Sigmoid colon (tissue), 7 donors: ENCODE results near the gene OR10A3. TPM values are rescaled to one million over a fixed set of nuclear protein-coding genes. Genes with fewer than 3 reads are reported as not detected.

Experiments
- DNase-seq: peaks from one replicate; pipeline ENCODE4 v3.0.0-alpha.2; 2019
- H3K27ac ChIP-seq, 4 donors: fragments of 200-600 bp; sonication (generic); one replicate each; pipeline ENCODE4 v1.5.1; 2016 to 2019; ENCODE audit warnings: mild to moderate bottlenecking in 1 of 4
- H3K27me3 ChIP-seq, 3 donors: fragments of 200-600 bp; sonication (generic); one replicate each; pipeline ENCODE4 v1.5.1; 2019; ENCODE audit warnings: mild to moderate bottlenecking in 1 of 3
- H3K36me3 ChIP-seq, 4 donors: fragments of 200-600 bp; sonication (generic); one replicate each; pipeline ENCODE4 v1.5.1; 2016 to 2019
- H3K4me1 ChIP-seq, 4 donors: fragments of 200-600 bp; sonication (generic); one replicate each; pipeline ENCODE4 v1.5.1; 2017 to 2019
- H3K4me3 ChIP-seq, 4 donors: fragments of 200-600 bp; sonication (generic); one replicate each; pipeline ENCODE4 v1.5.1; 2017 to 2019; ENCODE audit warnings: mild to moderate bottlenecking in 2 of 4, moderate library complexity in 1 of 4
- H3K9me3 ChIP-seq, 4 donors: fragments of 200-600 bp in 3 of 4; sonication (generic) in 3 of 4; one replicate each; pipeline versions ENCODE4 v1.5.1 to v1.6.1; 2013 to 2019
- CTCF ChIP-seq, 4 experiments: fragments of 450-650 bp in 3 of 4; fragments of 200-600 bp in 1 of 4; IDR thresholded peaks; one replicate each; pipeline ENCODE4 v1.5.1; 2016 to 2019; ENCODE audit warnings: antibody characterized with exemption in 4 of 4, mild to moderate bottlenecking in 3 of 4, moderate library complexity in 2 of 4
- EP300 ChIP-seq, 4 donors: sonication (generic); formaldehyde crosslinking; IDR thresholded peaks; one replicate each; pipeline ENCODE4 v1.6.1; 2017; ENCODE audit warnings: antibody characterized with exemption in 4 of 4
- POLR2A ChIP-seq, 2 donors: fragments of 450-650 bp; IDR thresholded peaks; one replicate each; pipeline ENCODE4 v1.6.1; 2016; ENCODE audit warnings: antibody characterized with exemption in 2 of 2, mild to moderate bottlenecking in 2 of 2, moderate library complexity in 2 of 2
- POLR2AphosphoS5 ChIP-seq, 4 donors: sonication (generic); formaldehyde crosslinking; IDR thresholded peaks; one replicate each; pipeline ENCODE4 v1.6.1; 2017; ENCODE audit warnings: antibody characterized with exemption in 4 of 4
- WGBS, 2 donors: extraction: QIAGEN DNeasy Blood & Tissue Kit; methylation state at CpG; one replicate each; pipeline ENCODE4 v1.1.7; 2013; 5-methylcytosine and 5-hydroxymethylcytosine counted together
- intact Hi-C: fragments of 100-400 bp; cut with DNase I; formaldehyde crosslinking; loops from one replicate; pipeline ENCODE4 v1.15.1; 2023
- polyA plus RNA-seq, 3 donors: library from polyadenylated mRNA; stranded (reverse); fragments of 200-250 nt; gene quantifications; one replicate each; pipeline ENCODE4 v1.2.3, GENCODE V29; 2013
- total RNA-seq, 4 donors: library from RNA; depleted of rRNA; stranded (reverse); fragments of >200 nt; gene quantifications; one replicate each; pipeline ENCODE4 v1.1.0, GENCODE V29; 2016
- donor health status: healthy with polysubstance abuse.
- donor health status: Bipolar disorder and iron deficiency.
- donor health status: healthy.

Gene OR10A3
- total and polyA plus RNA-seq, 7 donors, result not detected

DNA sequence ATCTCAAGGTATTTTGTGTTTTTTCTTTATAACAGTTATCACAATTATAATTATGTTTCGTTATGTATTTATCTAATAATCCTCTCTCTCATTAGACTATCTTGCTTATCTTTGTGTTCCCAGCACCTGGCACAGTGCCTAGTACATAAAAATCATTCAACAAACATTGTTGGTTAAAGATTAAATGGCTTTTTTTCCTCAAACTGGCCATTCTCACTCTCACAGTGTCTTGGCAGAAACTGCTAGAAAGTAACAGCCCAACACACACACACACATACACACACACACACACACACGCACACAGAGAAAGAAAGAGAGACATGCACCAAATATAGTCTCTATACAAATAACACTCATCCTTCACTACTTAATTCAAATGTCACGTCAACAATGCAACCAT is 47.3 kb downstream of the OR10A3 start:
- whole genome bisulfite sequencing, 2 donors, result 8 to 56% methylated on average over 3 of the region's 3 CpGs
- no peak overlapping the region for H3K4me3 ChIP-seq
- no peaks in the 10 kb centered on the region for H3K36me3 ChIP-seq
- no peaks in the 10 kb centered on the region for H3K27me3 ChIP-seq
- no peaks in the 10 kb centered on the region for H3K4me1 ChIP-seq
- intact Hi-C loops, result loop anchor here (5.0 kb wide), 1 partner anchor 208 kb away; no protein-coding TSS in a partner anchor
- no peak overlapping the region for H3K27ac ChIP-seq
- DNase-seq, result no peak
- H3K9me3 ChIP-seq, result peaks cover 0 to under 1% (median 0%) of the 10 kb centered on the region in 4 donors
- TF ChIP-seq CTCF (IDR thresholded peaks at IDR 0.05), result no peak
- no peak for TF ChIP-seq POLR2A (IDR thresholded peaks at IDR 0.05)
- TF ChIP-seq POLR2AphosphoS5 (IDR thresholded peaks at IDR 0.05), result no peak
- no peak for TF ChIP-seq EP300 (IDR thresholded peaks at IDR 0.05)

- Histone ChIP-seq H3K27me3 (no peaks in the 10 kb centered on the region), H3K36me3 (no peaks in the 10 kb centered on the region), H3K9me3 (no peaks in the 10 kb centered on the region), H3K4me3 (no peak overlapping the region), H3K4me1 (no peaks in the 10 kb centered on the region), H3K27ac (no peak overlapping the region)
- 12 to 62% methylated on average over 2 of the region's 2 CpGs for WGBS, 2 donors
- TF ChIP-seq POLR2A (IDR thresholded peaks at IDR 0.05), result no peak
- TF ChIP-seq EP300 (IDR thresholded peaks at IDR 0.05), result no peak
- TF ChIP-seq CTCF (IDR thresholded peaks at IDR 0.05), result no peak
- no peak for TF ChIP-seq POLR2AphosphoS5 (IDR thresholded peaks at IDR 0.05)
- intact Hi-C loops, result loop anchor here (1.0 to 5.0 kb wide), 2 partner anchors 94 to 209 kb away; partner anchors contain the start of gene EIF3F
- DNase-seq, result no peak
Measured at GRCh38 chr11:7893796-7894195, 47.7 kb downstream of the OR10A3 start.

DNA sequence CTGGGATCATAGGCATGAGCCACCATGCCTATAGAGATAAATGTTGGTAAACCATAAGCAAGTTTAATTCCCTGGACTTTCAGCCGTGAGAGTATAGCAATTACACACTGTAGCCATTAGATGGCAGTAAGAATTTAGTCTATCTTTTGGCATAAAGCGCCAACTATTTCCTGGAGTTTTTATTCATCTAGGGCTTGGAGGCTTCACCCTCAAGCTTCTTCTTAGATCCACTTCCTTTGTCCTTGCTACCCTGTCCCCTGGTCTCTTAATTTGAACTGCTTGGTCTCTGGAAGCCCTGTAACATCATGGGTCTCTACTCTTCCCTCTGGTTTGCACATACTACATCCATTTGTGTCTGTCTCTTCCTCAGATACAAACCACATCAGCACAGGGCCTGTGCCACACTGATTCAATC is 48.7 kb downstream of the OR10A3 start:
- H3K9me3 ChIP-seq, result no peaks in the 10 kb centered on the region
- WGBS, 2 donors, result 4 to 5% methylated on average over 2 of the region's 2 CpGs
- H3K27me3 ChIP-seq, result no peaks in the 10 kb centered on the region
- no peaks in the 10 kb centered on the region for H3K36me3 ChIP-seq
- no peak for DNase-seq
- peak in 3 of 4 experiments; percentile 26 to 67 (median 51) for TF ChIP-seq CTCF (IDR thresholded peaks at IDR 0.05)
- TF ChIP-seq EP300 (IDR thresholded peaks at IDR 0.05), result no peak
- no peak for TF ChIP-seq POLR2A (IDR thresholded peaks at IDR 0.05)
- no peak for TF ChIP-seq POLR2AphosphoS5 (IDR thresholded peaks at IDR 0.05)
- no peaks in the 10 kb centered on the region for H3K4me1 ChIP-seq
- no peak overlapping the region for H3K4me3 ChIP-seq
- intact Hi-C loops, result loop anchor here (1.0 to 5.0 kb wide), 2 partner anchors 94 to 209 kb away; partner anchors contain the start of gene EIF3F
- no peak overlapping the region for H3K27ac ChIP-seq

DNA sequence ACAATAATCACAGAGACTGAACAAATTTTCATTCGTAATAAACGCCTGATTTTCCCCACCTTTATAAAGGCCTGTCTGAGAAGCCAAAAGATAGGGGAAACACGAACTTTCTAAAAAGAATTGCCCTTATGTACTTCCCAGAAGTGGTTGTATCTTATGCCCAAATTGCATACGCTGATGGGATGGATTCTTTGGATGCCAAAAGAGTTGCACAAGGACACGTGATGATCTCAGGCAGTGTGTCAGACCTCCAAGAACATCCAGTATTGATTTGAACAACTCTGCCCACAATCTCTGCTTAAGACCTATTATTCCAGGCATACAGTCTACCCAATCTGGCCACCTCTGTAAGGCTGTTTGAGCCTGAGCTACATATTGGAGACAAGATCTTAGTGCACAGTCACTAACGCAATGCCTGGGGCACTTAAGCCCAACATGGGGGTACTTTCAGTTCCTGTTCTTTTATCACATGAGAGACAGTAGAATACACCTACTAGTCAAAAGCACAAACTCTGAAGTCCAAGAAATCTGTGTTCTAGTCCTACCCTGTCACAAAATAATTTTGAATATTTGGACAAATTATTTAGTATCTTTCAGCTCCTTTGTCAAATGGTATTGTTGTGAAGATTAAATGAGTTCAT is 49.3 kb downstream of the OR10A3 start:
- Histone ChIP-seq H3K27me3 (no peaks in the 10 kb centered on the region), H3K4me1 (no peaks in the 10 kb centered on the region), H3K9me3 (no peaks in the 10 kb centered on the region), H3K27ac (no peak overlapping the region), H3K4me3 (no peak overlapping the region), H3K36me3 (no peaks in the 10 kb centered on the region)
- no peak for DNase-seq
- TF ChIP-seq CTCF (IDR thresholded peaks at IDR 0.05), result no peak
- TF ChIP-seq POLR2A (IDR thresholded peaks at IDR 0.05), result no peak
- no peak for TF ChIP-seq POLR2AphosphoS5 (IDR thresholded peaks at IDR 0.05)
- no peak for TF ChIP-seq EP300 (IDR thresholded peaks at IDR 0.05)
- intact Hi-C loops, result loop anchor here (5.0 kb wide), 1 partner anchor 210 kb away; no protein-coding TSS in a partner anchor
- WGBS, 2 donors, result 50 to 63% methylated on average over 6 of the region's 6 CpGs
